GM18858 (cell line): Measurements from ENCODE around the gene HOXA7.

Source experiments
- ATAC-seq: cut with Tn5 transposase; IDR thresholded peaks from one replicate; pipeline ENCODE4 v1.9.1; 2021; ENCODE audit not compliant: unreplicated experiment

Gene HOXA7

GRCh38 chr7:27171325-27171636 is 14.8 kb upstream of the HOXA7 start:
- ATAC-seq = no peak

GRCh38 chr7:27170426-27171324 is 14.2 kb upstream of the HOXA7 start:
- ATAC-seq = no peak

- no peak for ATAC-seq
Observed at GRCh38 chr7:27169658-27170425, 13.4 kb upstream of the HOXA7 start.

- ATAC-seq = no peak
Observed at GRCh38 chr7:27168265-27168947, 11.9 kb upstream of the HOXA7 start.

- ATAC-seq = no peak
Observed at GRCh38 chr7:27167916-27168264, 11.4 kb upstream of the HOXA7 start.

- ATAC-seq = no peak
Observed at GRCh38 chr7:27166531-27167505, 10.3 kb upstream of the HOXA7 start.

- ATAC-seq = no peak
Observed at GRCh38 chr7:27165996-27166530, 9.6 kb upstream of the HOXA7 start.

GRCh38 chr7:27165089-27165995 is 8.9 kb upstream of the HOXA7 start, which contains the start of gene HOXA9:
HOXA9 (minus strand) TSS chr7:27165537; CDS start chr7:27165457, 80 bp downstream.
- ATAC-seq = no peak

GRCh38 chr7:27164367-27165088 is 8.1 kb upstream of the HOXA7 start:
- ATAC-seq = no peak

- no peak for ATAC-seq
Observed at GRCh38 chr7:27164045-27164366, 7.5 kb upstream of the HOXA7 start.

GRCh38 chr7:27163288-27164044 is 7.0 kb upstream of the HOXA7 start:
- no peak for ATAC-seq

- ATAC-seq = no peak
Observed at GRCh38 chr7:27162561-27163287, 6.2 kb upstream of the HOXA7 start.

GRCh38 chr7:27161721-27162560 is 5.5 kb upstream of the HOXA7 start:
- no peak for ATAC-seq

- no peak for ATAC-seq
Observed at GRCh38 chr7:27161214-27161720, 4.8 kb upstream of the HOXA7 start.

GRCh38 chr7:27160546-27161213 is 4.2 kb upstream of the HOXA7 start:
- ATAC-seq = no peak

- no peak for ATAC-seq
Observed at GRCh38 chr7:27160145-27160545, 3.7 kb upstream of the HOXA7 start.
